Neural cell (in vitro differentiated cells): Measurements from ENCODE around the gene SPOCK3. TPM values are rescaled to one million over a fixed set of nuclear protein-coding genes. Genes with fewer than 3 reads are reported as not detected.

Experiments used
- H2AFZ ChIP-seq: fragments of 200-600, 300-800 bp; sonication (generic), shearing (Covaris generic); 2 replicates; pipeline ENCODE4 v1.6.0; 2014; ENCODE audit warnings: low read depth, mild to moderate bottlenecking, antibody characterized with exemption, low read length, moderate library complexity
- H3F3A ChIP-seq: fragments of 200-600 bp; shearing (Covaris generic); 2 replicates; pipeline ENCODE4 v1.6.1; 2016; ENCODE audit warnings: mild to moderate bottlenecking, moderate library complexity, mixed read lengths, antibody characterized with exemption, low read length; ENCODE audit not compliant: insufficient read depth, poor library complexity, severe bottlenecking
- H3K27ac ChIP-seq: fragments of 200-600, 300-800 bp; sonication (generic), shearing (Covaris generic); 2 replicates; pipeline ENCODE4 v1.5.1; 2014; ENCODE audit warnings: mild to moderate bottlenecking, low read length, moderate library complexity
- H3K27me3 ChIP-seq: fragments of 300-800, 200-600 bp; sonication (generic), shearing (Covaris generic); 2 replicates; pipeline ENCODE4 v1.6.0; 2014; ENCODE audit warnings: mild to moderate bottlenecking, low read depth, low read length, moderate library complexity; ENCODE audit not compliant: insufficient read depth
- H3K36me3 ChIP-seq: fragments of 300-800, 200-600 bp; sonication (generic), shearing (Covaris generic); 2 replicates; pipeline ENCODE4 v1.5.1; 2014; ENCODE audit warnings: mild to moderate bottlenecking, antibody characterized with exemption, low read length, moderate library complexity; ENCODE audit not compliant: insufficient read depth
- H3K4me2 ChIP-seq: fragments of 300-800, 200-600 bp; sonication (generic), shearing (Covaris generic); 2 replicates; pipeline ENCODE4 v1.6.0; 2014; ENCODE audit warnings: mild to moderate bottlenecking, low read length
- H3K4me3 ChIP-seq: fragments of 300-800, 200-600 bp; sonication (generic), shearing (Covaris generic); 2 replicates; pipeline ENCODE4 v1.5.1; 2014; ENCODE audit warnings: mild to moderate bottlenecking, low read length, moderate library complexity
- H3K79me2 ChIP-seq: fragments of 200-600 bp; shearing (Covaris generic); replicated peaks from 2 replicates; pipeline ENCODE4 v1.6.0; 2014; ENCODE audit warnings: mild to moderate bottlenecking, low read length, moderate library complexity; ENCODE audit not compliant: insufficient read depth
- H3K9ac ChIP-seq: fragments of 300-800, 200-600 bp; sonication (generic), shearing (Covaris generic); 2 replicates; pipeline ENCODE4 v1.6.1; 2016; ENCODE audit warnings: mild to moderate bottlenecking, low read length, mixed read lengths
- H3K9me2 ChIP-seq: fragments of 200-600 bp; shearing (Covaris generic); 2 replicates; pipeline ENCODE4 v1.6.1; 2016; ENCODE audit warnings: mild to moderate bottlenecking, low read length, mixed read lengths; ENCODE audit not compliant: insufficient read depth
- H3K9me3 ChIP-seq: fragments of 200-600, 300-800 bp; sonication (generic), shearing (Covaris generic); 2 replicates; pipeline ENCODE4 v1.6.1; 2016; ENCODE audit warnings: mild to moderate bottlenecking, mixed run types, low read length, moderate library complexity, mixed read lengths
- H4K20me1 ChIP-seq: fragments of 200-600 bp; shearing (Covaris generic); 2 replicates; pipeline ENCODE4 v1.6.1; 2016; ENCODE audit warnings: mild to moderate bottlenecking, mixed run types; ENCODE audit not compliant: insufficient read depth
- EP300 ChIP-seq: fragments of 450-650 bp; conservative IDR thresholded peaks from 2 replicates; pipeline ENCODE4 v1.6.1; 2014; ENCODE audit warnings: antibody characterized with exemption, mild to moderate bottlenecking, moderate library complexity; ENCODE audit not compliant: poor library complexity, severe bottlenecking
- EZH2 ChIP-seq: fragments of 200-600, 300-800 bp; shearing (Covaris generic), sonication (generic); IDR thresholded peaks from 2 replicates; pipeline ENCODE4 v1.6.1; 2014; ENCODE audit warnings: antibody characterized with exemption, low read length, borderline replicate concordance, mild to moderate bottlenecking; ENCODE audit not compliant: insufficient read depth, poor library complexity, severe bottlenecking
- RAD21 ChIP-seq: fragments of 450-650 bp; conservative IDR thresholded peaks from 2 replicates; pipeline ENCODE4 v1.6.1; 2014; ENCODE audit warnings: antibody characterized with exemption, mild to moderate bottlenecking, moderate library complexity
- REST ChIP-seq: IDR thresholded peaks from 2 replicates; pipeline ENCODE4 v1.6.1; 2012; ENCODE audit warnings: borderline replicate concordance
- polyA plus RNA-seq: library from polyadenylated mRNA; depleted of rRNA; stranded (reverse); fragments of >200 nt; gene quantifications from 2 replicates; pipeline ENCODE4 v1.2.3, GENCODE V29; 2014

Gene SPOCK3
- polyA plus RNA-seq, 1 donor from 2014 or later, result 7.9 TPM

- TF ChIP-seq EP300, result no peak
- TF ChIP-seq REST, result no peak
- Histone ChIP-seq H3K9me3 (no peaks in the 10 kb centered on the region), H3K27me3 (no peaks in the 10 kb centered on the region), H3K9ac (no peak overlapping the region), H4K20me1 (no peaks in the 10 kb centered on the region), H3F3A (no peaks in the 10 kb centered on the region), H3K9me2 (no peaks in the 10 kb centered on the region), H2AFZ (no peak overlapping the region), H3K79me2 (no peaks in the 10 kb centered on the region), H3K27ac (no peak overlapping the region), H3K36me3 (no peaks in the 10 kb centered on the region), H3K4me3 (no peak overlapping the region), H3K4me2 (no peak overlapping the region)
Observed at GRCh38 chr4:166980419-166980818, 253.9 kb downstream of the SPOCK3 start.

- no peak overlapping the region for H3K9ac ChIP-seq
Observed at GRCh38 chr4:166977596-166977995, 256.7 kb downstream of the SPOCK3 start.

More at GRCh38 chr4:166977596-166977995, 256.7 kb downstream of the SPOCK3 start:
- Histone ChIP-seq H2AFZ (no peak overlapping the region), H3K27ac (no peak overlapping the region), H3K27me3 (no peaks in the 10 kb centered on the region), H3K4me2 (no peak overlapping the region), H3K36me3 (no peaks in the 10 kb centered on the region), H3K9me2 (no peaks in the 10 kb centered on the region), H4K20me1 (no peaks in the 10 kb centered on the region), H3K9me3 (no peaks in the 10 kb centered on the region), H3K79me2 (no peaks in the 10 kb centered on the region), H3K4me3 (no peak overlapping the region), H3F3A (no peaks in the 10 kb centered on the region)
- TF ChIP-seq RAD21, result no peak
- TF ChIP-seq REST, result no peak
- no peak for TF ChIP-seq EZH2
